Neural cell (in vitro differentiated cells): ENCODE measurements around the gene ST8SIA6. TPM values are rescaled to one million over a fixed set of nuclear protein-coding genes. Genes with fewer than 3 reads are reported as not detected.

Experiments
- H2AFZ ChIP-seq: fragments of 200-600, 300-800 bp; sonication (generic), shearing (Covaris generic); 2 replicates; pipeline ENCODE4 v1.6.0; 2014; ENCODE audit warnings: low read depth, mild to moderate bottlenecking, antibody characterized with exemption, low read length, moderate library complexity
- H3F3A ChIP-seq: fragments of 200-600 bp; shearing (Covaris generic); 2 replicates; pipeline ENCODE4 v1.6.1; 2016; ENCODE audit warnings: mild to moderate bottlenecking, moderate library complexity, mixed read lengths, antibody characterized with exemption, low read length; ENCODE audit not compliant: insufficient read depth, poor library complexity, severe bottlenecking
- H3K27ac ChIP-seq: fragments of 200-600, 300-800 bp; sonication (generic), shearing (Covaris generic); 2 replicates; pipeline ENCODE4 v1.5.1; 2014; ENCODE audit warnings: mild to moderate bottlenecking, low read length, moderate library complexity
- H3K27me3 ChIP-seq: fragments of 300-800, 200-600 bp; sonication (generic), shearing (Covaris generic); 2 replicates; pipeline ENCODE4 v1.6.0; 2014; ENCODE audit warnings: mild to moderate bottlenecking, low read depth, low read length, moderate library complexity; ENCODE audit not compliant: insufficient read depth
- H3K36me3 ChIP-seq: fragments of 300-800, 200-600 bp; sonication (generic), shearing (Covaris generic); 2 replicates; pipeline ENCODE4 v1.5.1; 2014; ENCODE audit warnings: mild to moderate bottlenecking, antibody characterized with exemption, low read length, moderate library complexity; ENCODE audit not compliant: insufficient read depth
- H3K4me2 ChIP-seq: fragments of 300-800, 200-600 bp; sonication (generic), shearing (Covaris generic); 2 replicates; pipeline ENCODE4 v1.6.0; 2014; ENCODE audit warnings: mild to moderate bottlenecking, low read length
- H3K4me3 ChIP-seq: fragments of 300-800, 200-600 bp; sonication (generic), shearing (Covaris generic); 2 replicates; pipeline ENCODE4 v1.5.1; 2014; ENCODE audit warnings: mild to moderate bottlenecking, low read length, moderate library complexity
- H3K79me2 ChIP-seq: fragments of 200-600 bp; shearing (Covaris generic); replicated peaks from 2 replicates; pipeline ENCODE4 v1.6.0; 2014; ENCODE audit warnings: mild to moderate bottlenecking, low read length, moderate library complexity; ENCODE audit not compliant: insufficient read depth
- H3K9ac ChIP-seq: fragments of 300-800, 200-600 bp; sonication (generic), shearing (Covaris generic); 2 replicates; pipeline ENCODE4 v1.6.1; 2016; ENCODE audit warnings: mild to moderate bottlenecking, low read length, mixed read lengths
- H3K9me2 ChIP-seq: fragments of 200-600 bp; shearing (Covaris generic); 2 replicates; pipeline ENCODE4 v1.6.1; 2016; ENCODE audit warnings: mild to moderate bottlenecking, low read length, mixed read lengths; ENCODE audit not compliant: insufficient read depth
- H3K9me3 ChIP-seq: fragments of 200-600, 300-800 bp; sonication (generic), shearing (Covaris generic); 2 replicates; pipeline ENCODE4 v1.6.1; 2016; ENCODE audit warnings: mild to moderate bottlenecking, mixed run types, low read length, moderate library complexity, mixed read lengths
- H4K20me1 ChIP-seq: fragments of 200-600 bp; shearing (Covaris generic); 2 replicates; pipeline ENCODE4 v1.6.1; 2016; ENCODE audit warnings: mild to moderate bottlenecking, mixed run types; ENCODE audit not compliant: insufficient read depth
- CTCF ChIP-seq: fragments of 450-650 bp; IDR thresholded peaks from 2 replicates; pipeline ENCODE4 v1.5.1; 2014; ENCODE audit warnings: antibody characterized with exemption, mild to moderate bottlenecking, moderate library complexity; ENCODE audit not compliant: poor library complexity, severe bottlenecking
- EP300 ChIP-seq: fragments of 450-650 bp; conservative IDR thresholded peaks from 2 replicates; pipeline ENCODE4 v1.6.1; 2014; ENCODE audit warnings: antibody characterized with exemption, mild to moderate bottlenecking, moderate library complexity; ENCODE audit not compliant: poor library complexity, severe bottlenecking
- EZH2 ChIP-seq: fragments of 200-600, 300-800 bp; shearing (Covaris generic), sonication (generic); IDR thresholded peaks from 2 replicates; pipeline ENCODE4 v1.6.1; 2014; ENCODE audit warnings: antibody characterized with exemption, low read length, borderline replicate concordance, mild to moderate bottlenecking; ENCODE audit not compliant: insufficient read depth, poor library complexity, severe bottlenecking
- MXI1 ChIP-seq: fragments of 450-650 bp; conservative IDR thresholded peaks from 2 replicates; pipeline ENCODE4 v1.6.1; 2014; ENCODE audit warnings: antibody characterized with exemption, mild to moderate bottlenecking; ENCODE audit not compliant: poor library complexity, severe bottlenecking
- POLR2AphosphoS5 ChIP-seq: IDR thresholded peaks from 2 replicates; pipeline ENCODE4 v1.6.1; 2012
- RAD21 ChIP-seq: fragments of 450-650 bp; conservative IDR thresholded peaks from 2 replicates; pipeline ENCODE4 v1.6.1; 2014; ENCODE audit warnings: antibody characterized with exemption, mild to moderate bottlenecking, moderate library complexity
- REST ChIP-seq: IDR thresholded peaks from 2 replicates; pipeline ENCODE4 v1.6.1; 2012; ENCODE audit warnings: borderline replicate concordance
- SMC3 ChIP-seq: fragments of 450-650 bp; conservative IDR thresholded peaks from 2 replicates; pipeline ENCODE4 v1.6.1; 2014; ENCODE audit warnings: antibody characterized with exemption, mild to moderate bottlenecking, moderate library complexity; ENCODE audit not compliant: poor library complexity
- TAF1 ChIP-seq: IDR thresholded peaks from 2 replicates; pipeline ENCODE4 v1.6.1; 2012; ENCODE audit warnings: low read depth
- polyA plus RNA-seq: library from polyadenylated mRNA; depleted of rRNA; stranded (reverse); fragments of >200 nt; gene quantifications from 2 replicates; pipeline ENCODE4 v1.2.3, GENCODE V29; 2014

The ST8SIA6 gene
- polyA plus RNA-seq, 1 donor from 2014 or later = 0.41 TPM

GRCh38 chr10:17290226-17290625, 164.2 kb downstream of the ST8SIA6 start:
- TF ChIP-seq POLR2AphosphoS5 (peak; percentile 31), MXI1 (no peak), SMC3 (peak; percentile 21), CTCF (peak; percentile 46), EZH2 (no peak), REST (no peak), TAF1 (no peak), RAD21 (no peak), EP300 (peak; percentile 26)

GRCh38 chr10:17289763-17290162, 164.6 kb downstream of the ST8SIA6 start:
- no peak for TF ChIP-seq EZH2

More at GRCh38 chr10:17290226-17290625, 164.2 kb downstream of the ST8SIA6 start:
- H3K4me2 ChIP-seq = no peak overlapping the region
- H3K79me2 ChIP-seq = no peaks in the 10 kb centered on the region
- H3K9ac ChIP-seq = no peak overlapping the region
- H2AFZ ChIP-seq = no peak overlapping the region
- no peaks in the 10 kb centered on the region for H3F3A ChIP-seq
- no peaks in the 10 kb centered on the region for H3K9me2 ChIP-seq
- H4K20me1 ChIP-seq = no peaks in the 10 kb centered on the region
- no peaks in the 10 kb centered on the region for H3K9me3 ChIP-seq
- no peaks in the 10 kb centered on the region for H3K27me3 ChIP-seq
- no peak overlapping the region for H3K4me3 ChIP-seq
- no peaks in the 10 kb centered on the region for H3K36me3 ChIP-seq
- H3K27ac ChIP-seq = no peak overlapping the region

More at GRCh38 chr10:17289763-17290162, 164.6 kb downstream of the ST8SIA6 start:
- H3K9ac ChIP-seq = no peak overlapping the region
- no peak overlapping the region for H2AFZ ChIP-seq
- H3F3A ChIP-seq = no peaks in the 10 kb centered on the region
- no peak overlapping the region for H3K27ac ChIP-seq
- H3K79me2 ChIP-seq = no peaks in the 10 kb centered on the region
- no peak overlapping the region for H3K4me3 ChIP-seq
- H4K20me1 ChIP-seq = no peaks in the 10 kb centered on the region
- no peaks in the 10 kb centered on the region for H3K36me3 ChIP-seq
- H3K9me3 ChIP-seq = no peaks in the 10 kb centered on the region
- no peak overlapping the region for H3K4me2 ChIP-seq
- H3K27me3 ChIP-seq = no peaks in the 10 kb centered on the region
- no peaks in the 10 kb centered on the region for H3K9me2 ChIP-seq
